ENCODE results near the gene U2SURP.
"Not testable (repeated sequence)": the region's sequence is repeated elsewhere in the genome, so short reads cannot be mapped to it uniquely, and the experiment has no call there.

U2SURP gene

DNA sequence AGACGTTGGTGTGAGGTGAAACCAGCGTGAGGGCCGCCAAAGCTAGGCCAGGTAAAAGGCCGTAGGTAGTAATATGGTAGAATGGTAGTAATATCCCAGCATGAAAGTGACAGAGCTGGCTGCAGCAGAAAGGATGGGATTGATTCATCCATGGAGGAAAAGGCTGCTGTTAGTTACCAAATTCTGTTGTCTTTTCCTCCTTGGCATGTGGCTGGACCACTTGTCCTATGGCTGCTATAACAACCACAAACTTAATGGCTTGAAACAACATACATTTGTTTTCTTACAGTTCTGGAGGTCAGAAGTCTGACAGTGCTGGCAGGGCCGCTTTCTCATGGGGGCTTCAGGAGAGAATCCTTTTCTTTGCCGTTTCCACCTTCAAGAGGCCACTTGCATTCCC lies 70.4 kb downstream of the U2SURP start:
- no peak for DNase-seq (ENCODE audit: low spot score)

DNA sequence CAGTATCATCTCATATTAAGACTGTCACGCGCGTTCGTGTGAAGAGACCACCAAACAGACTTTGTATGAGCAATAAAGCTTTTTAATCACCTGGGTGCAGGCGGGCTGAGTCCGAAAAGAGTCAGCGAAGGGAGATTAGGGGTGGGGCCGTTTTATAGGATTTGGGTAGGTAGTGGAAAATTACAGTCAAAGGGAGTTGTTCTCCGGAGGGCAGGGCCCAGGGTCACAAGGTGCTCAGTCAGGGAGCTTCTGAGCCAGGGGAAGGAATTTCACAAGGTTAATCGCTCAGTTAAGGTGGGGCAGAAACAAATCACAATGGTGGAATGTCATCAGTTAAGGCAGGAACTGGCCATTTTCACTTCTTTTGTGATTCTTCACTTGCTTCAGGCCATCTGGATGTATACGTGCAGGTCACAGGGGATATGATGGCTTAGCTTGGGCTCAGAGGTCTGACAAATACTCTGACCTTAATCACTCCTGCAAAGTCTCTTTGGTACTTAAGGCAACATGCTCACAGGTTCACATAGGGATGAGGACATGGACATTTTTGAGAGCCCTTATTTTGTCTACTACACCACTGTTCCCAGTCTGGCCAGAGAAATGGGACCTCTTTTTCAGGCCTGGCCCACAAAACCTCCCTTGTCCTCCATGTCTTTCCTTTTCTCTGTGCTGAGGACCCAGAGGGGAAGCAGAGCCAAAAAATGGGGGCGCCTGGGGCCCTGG lies 71.1 kb downstream of the U2SURP start:
- not testable (repeated sequence) for DNase-seq (ENCODE audit: low spot score)

DNA sequence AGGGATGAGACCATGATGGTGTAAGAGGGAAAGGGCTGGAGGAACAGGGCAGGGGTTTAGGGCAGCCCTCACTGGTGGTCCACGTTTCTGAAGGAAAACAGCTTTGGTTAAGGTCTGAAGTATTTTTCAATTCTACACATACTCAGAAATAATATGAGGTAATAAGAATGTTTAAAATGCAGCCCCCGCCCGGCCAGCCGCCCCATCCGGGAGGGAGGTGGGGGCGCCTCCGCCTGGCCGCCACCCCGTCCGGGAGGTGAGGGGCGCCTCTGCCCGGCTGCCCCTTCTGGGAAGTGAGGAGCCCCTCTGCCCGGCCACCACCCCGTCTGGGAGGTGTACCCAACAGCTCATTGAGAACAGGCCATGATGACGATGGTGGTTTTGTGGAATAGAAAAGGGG lies 72.2 kb downstream of the U2SURP start:
- not testable (repeated sequence) for DNase-seq (ENCODE audit: low spot score)

DNA sequence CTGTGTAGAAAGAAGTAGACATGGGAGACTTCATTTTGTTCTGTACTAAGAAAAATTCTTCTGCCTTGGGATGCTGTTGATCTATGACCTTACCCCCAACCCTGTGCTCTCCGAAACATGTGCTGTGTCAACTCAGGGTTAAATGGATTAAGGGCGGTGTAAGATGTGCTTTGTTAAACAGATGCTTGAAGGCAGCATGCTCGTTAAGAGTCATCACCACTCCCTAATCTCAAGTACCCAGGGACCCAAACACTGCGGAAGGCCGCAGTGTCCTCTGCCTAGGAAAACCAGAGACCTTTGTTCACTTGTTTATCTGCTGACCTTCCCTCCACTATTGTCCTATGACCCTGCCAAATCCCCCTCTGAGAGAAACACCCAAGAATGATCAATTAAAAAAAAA lies 72.6 kb downstream of the U2SURP start:
- not testable (repeated sequence) for DNase-seq (ENCODE audit: low spot score)

DNA sequence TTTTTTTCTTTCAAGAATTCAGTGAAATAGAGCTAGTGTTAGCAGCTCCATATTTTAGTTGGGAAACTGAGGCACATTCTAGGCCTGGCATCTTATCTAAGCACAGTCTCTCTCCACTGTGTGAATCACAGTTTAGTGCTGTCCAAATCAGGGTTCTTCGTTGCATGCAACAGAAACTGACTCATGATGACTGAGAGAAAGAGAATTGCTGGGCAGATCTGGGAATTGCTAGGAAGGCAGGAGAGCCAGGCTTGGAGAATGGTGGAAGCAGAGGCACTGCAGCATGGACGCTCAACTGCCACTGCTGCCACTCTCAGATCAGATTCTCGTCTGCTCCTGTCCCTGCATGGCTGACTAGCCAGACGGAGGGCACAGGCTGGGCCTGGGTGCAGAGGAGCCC lies 77.5 kb downstream of the U2SURP start:
- DNase-seq (ENCODE audit: low spot score): no peak

DNA sequence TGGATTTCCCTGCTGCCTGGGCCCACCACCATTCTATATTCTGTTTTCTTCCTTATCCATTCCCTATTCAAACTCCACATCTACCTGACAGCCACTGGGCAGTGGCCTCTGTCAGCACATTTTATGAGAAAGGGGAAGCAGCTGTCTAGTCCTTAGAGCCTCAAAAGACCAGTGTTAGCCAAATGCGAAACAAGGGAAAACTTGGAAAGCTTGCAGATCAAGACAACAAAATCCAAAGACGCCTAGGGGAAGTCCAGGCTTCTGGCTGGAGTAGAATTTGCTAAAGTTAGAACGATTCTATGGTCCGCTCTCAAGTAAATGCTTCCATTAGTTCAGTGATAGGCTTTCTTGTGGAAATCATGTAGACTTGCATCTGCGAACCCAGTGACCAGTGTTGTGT lies 78.8 kb downstream of the U2SURP start:
- no peak for DNase-seq (ENCODE audit: low spot score)

DNA sequence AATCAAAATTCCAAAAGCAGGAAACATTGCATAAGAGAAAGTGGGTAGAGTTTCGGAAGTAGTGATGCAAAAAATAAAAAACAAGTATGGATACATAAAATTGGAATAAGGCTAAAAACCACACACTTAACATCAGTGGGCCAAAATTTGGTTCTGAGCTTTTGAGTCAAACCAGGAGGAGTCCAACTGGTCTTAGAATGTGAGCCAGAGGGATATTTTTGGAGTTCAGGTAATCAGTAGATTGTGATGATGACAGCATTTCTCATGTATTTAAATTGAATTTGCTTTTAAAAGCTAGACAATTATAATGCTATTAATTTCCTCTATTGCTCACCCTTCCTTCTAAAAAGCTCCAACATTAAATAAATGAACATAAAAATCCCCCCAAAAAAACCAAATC lies 80.0 kb downstream of the U2SURP start:
- no peak for DNase-seq (ENCODE audit: low spot score)

DNA sequence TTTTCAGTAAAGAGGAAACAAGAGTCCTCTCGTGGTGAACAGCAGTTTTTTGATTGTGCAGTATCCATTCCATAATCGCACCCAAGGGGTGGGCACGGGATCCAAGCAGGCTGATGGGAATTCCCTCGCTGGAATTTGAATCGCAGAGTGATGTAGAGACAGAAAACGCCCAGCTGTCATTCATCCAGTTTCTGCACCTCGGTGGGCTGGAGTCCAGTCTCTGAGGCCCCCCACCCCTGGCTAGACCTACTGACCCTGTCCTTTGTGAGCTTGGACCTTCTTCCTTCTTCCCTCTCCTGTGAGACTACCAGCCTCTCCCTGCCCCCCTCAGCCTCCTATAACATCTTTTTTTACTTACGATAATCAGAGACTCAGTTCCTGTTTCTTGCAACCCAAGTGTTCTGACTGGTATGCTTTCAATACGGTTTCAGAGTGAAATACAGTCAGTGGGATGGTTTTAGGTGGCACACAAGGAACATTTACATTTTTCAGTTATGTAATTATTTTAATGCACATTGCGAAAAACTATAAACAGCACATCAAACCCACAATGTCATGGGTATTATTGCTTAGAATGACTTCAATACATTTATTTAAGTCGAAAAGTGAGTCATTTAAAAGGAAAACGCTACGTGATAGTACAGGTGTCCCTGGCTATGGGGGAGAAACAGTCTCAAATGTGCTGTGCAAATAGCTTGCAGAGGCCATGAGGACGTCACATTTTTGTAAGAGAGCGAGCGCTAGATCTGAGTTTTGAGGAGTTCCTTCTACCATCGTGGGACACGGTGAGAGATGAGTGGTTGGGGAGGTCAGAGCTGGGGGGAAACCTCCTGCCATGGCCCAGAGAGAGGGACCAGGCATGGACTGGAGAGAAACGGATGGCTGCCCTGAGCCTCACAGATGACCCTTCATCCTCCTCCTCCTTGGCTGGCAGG lies 80.7 kb downstream of the U2SURP start:
- no peak for DNase-seq (ENCODE audit: low spot score)

DNA sequence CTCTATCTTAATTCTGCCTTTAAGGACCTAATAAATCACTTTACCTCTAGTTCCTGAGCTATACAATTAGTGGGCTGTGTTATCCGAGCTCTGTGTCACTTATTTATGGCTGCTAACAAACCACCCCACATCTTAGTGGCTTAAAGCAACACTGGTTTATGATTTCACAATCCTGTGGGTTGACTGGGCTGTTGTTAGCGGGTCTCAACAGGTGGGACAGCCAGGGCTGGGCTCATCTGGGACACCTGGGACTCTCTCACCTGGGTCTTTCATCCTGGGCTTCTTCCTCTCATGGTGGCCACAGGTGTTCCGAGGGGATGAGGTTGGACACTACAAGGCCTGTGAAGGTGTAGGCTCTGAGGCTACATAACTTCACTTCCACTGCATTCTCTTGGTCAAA lies 82.4 kb downstream of the U2SURP start:
- DNase-seq (ENCODE audit: low spot score): no peak

DNA sequence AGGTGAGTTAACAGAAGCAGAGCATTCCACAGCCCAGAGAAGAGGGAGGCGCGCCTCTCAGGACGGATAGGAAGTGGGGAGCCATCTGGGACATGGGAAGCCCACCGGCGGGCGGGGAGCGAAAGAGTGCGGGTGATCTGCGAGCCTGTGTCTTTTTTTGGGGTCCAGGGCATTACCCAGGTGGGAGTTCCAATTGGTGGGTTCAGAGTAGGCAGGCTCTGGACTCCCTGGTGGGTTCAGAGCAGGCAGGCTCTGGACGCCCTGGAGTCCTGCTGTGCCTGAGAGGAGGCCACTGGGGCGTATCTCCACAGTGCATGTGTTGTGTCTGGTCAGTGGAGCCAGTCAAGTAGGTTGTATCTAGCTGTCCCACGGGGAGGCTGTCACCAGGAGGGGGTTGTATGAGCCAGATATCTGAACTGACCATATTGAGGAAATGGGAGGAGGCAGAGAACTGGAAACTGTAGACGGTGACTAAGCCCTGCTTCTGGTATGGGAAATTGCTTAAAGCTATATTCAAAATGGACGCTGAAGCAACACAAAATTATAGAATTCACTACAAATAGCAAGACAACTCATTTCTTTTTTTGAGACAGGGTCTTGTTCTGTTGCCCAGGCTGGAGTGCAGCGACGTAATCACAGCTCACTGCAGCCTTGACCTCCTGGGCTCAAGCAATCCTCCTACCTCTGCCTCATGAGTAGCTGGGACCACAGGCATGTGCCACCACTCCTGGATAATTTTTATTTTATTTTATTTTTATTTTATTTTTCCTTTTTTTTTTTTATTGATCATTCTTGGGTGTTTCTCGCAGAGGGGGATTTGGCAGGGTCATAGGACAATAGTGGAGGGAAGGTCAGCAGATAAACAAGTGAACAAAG lies 83.7 kb downstream of the U2SURP start:
- no peak for DNase-seq (ENCODE audit: low spot score)

DNA sequence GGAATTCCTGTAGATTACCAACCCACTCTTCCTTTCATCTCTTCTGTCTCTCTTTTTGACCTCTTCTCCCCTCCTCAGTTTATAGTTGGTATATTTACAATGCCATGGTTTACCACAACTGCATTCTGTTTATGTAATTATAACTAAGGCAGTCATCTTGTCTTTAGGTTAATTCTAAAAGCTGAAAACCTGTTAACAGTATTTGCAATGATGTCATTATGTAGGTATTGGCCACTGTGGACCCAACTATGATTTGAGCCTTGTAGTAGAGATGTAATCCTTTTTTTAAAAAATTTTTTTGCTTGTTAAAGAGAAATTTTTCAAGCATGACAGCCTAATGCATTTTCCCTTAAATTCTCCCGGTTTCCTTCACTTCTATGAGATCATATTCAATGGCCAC lies 87.5 kb downstream of the U2SURP start:
- no peak for DNase-seq (ENCODE audit: low spot score)

DNA sequence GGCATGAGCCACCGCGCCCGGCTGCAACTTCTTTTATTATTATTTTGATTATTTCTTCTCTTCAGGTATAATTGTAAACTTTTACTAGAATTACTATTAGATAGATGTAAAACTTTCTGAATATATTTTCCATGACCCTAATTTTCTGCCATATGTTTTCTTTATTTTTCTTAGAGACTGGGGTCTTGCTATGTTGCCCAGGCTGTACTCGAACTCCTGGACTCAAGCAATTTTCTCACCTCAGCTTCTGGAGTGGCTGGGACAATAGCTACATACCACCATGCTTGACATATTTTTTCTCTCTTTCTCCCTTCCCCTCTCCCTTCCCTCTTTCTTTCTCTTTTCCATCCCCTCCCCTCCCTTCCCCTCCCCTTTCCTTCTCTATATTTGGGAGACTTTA lies 88.6 kb downstream of the U2SURP start:
- DNase-seq (ENCODE audit: low spot score): no peak

DNA sequence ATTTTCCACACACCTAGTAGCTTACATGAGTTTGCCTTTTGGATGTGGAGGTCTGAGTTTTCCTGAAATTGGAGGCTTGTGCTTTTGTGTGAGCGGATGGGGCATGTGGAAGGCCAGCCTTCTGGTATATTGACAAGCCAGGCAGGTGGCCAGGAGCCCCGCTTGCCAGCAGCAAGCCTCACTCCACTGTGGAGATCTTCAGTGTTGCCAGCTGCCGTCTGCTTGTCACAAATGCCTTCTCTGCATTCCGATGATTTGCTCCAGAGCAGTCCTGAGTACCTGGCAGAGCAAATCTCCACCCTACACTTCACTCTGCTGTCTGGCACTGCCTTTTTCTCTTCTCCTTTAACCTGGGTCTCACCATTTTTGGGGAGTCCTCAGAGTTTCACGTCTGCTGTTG lies 89.1 kb downstream of the U2SURP start:
- DNase-seq (ENCODE audit: low spot score): peak; percentile 9

DNA sequence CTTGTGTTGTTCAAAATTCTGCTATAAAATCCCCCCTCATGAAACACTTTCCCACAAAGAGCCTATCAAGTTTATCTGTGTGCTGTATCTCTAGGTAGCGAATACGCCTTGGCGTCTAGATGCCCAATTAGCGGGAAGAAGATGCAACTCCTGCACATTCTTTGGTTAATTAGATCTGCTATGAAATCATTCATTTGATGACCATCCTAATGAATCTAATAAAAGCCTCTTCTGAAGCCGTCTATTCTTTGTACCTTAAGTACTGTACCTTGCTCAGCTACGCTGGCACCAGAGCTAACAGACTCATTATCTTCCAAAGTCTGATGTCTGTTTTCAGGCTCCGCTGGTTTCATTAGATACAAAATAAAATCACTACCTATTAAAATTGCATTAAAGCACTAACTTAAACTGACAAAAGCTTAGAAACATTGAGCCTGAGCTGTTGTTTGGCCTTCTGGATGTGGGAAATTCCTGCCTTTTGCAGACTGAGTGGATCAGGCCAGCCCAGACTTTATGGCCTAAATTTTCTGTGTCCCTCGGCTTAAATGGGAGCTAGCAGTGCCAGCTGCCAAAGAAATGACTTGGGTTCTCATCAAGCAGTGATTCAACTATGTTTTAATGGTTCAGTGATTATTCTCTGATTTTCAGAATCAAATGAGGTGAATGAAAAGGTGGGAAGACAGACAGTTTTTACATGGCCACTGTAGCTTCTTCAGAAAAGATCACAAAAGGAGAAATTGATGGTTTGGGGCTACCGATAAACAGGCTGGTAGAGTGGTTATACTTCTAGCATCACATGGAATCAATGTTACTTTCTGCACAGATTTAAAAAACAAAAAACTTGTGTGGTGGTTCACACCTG lies 89.8 kb downstream of the U2SURP start:
- DNase-seq (ENCODE audit: low spot score): no peak

DNA sequence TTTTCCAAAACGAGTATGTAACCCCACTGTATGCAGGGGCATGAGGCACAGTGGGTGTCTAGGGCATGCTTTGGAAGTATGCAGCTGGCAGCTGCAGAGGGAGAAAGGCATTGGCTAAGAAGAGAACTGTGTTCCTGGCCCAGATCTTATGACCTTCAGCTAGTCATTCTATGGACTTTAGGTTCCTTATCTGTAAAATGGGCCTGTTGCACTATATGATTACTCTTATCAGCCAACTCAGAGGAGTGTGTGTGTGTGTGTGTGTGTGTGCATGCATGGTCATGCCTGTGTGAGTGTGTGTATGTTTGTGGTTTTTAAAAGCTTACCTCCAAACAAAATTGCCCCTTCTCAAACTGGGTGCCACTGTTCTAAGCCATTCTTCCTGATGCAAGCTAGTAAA lies 90.8 kb downstream of the U2SURP start:
- no peak for DNase-seq (ENCODE audit: low spot score)

DNA sequence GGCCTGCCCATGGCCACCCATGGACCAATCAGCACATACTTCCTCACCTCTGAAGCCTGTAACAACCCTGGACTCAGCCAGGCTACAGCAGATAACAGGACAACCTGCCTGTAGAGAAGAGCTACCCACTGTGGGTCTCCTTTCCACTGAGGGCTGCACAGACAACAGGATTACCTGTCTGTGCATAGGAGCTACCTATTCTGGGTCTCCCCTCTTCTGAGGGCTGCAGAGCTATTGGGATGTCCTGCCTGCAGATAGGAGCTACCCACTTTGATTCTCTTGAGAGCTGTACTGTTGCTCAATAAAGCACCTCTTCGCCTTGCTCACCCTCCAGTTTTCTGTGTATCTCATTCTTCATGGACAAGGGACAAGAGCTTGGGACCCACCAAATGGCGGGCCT lies 94.4 kb downstream of the U2SURP start:
- DNase-seq (ENCODE audit: low spot score): no peak

DNA sequence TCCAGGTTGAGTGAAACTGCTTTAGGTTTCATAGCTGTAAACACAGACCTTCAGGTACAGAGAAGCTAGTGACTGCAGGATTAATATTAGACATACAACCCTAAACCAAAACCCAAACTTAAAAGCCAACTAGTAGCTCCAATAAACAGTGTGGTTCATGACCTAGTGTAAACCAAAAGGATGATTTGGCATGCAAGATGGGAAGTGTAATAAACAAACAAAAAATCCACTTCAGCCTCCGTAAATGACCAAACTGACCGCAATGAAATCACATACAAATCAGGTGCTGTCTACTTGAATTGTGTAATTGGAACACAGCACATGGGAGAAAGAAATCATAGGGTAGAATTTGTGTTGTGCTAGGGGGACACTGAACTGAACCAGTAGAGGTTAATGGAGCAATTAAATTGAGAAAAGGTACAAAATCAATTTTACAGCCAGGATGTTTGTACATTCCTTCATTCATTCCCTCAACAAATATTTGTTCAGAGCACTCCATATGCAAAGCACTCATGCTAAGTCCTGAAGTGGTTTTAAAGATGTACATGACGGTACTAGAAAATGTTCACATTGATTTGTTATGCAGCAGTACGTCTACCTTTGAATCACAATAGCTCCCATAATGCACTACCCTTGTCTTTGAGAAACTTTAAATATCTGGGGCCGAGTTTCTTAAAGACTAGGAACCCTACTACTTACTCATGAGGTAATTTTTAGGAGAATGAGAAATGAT lies 96.8 kb downstream of the U2SURP start:
- no peak for DNase-seq (ENCODE audit: low spot score)

DNA sequence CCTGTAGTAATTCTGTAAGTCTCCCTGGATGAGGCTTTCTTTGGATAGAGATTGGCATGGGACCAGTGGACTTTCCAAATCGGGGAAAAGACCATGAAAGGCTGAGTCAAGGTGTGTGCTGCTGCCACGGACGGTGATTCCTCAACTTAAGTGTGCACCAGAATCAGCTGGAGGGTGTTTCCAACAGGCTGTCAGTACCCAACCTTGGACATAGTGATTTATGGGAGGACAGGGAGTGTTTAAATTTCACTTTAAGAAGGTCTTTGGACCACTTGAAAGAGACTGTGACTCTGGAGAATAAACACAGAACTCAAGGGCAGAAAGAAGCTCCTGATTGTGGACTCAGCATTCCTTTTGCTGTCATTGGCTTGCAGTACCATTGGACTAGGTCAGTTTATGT lies 97.8 kb downstream of the U2SURP start:
- no peak for DNase-seq (ENCODE audit: low spot score)

DNA sequence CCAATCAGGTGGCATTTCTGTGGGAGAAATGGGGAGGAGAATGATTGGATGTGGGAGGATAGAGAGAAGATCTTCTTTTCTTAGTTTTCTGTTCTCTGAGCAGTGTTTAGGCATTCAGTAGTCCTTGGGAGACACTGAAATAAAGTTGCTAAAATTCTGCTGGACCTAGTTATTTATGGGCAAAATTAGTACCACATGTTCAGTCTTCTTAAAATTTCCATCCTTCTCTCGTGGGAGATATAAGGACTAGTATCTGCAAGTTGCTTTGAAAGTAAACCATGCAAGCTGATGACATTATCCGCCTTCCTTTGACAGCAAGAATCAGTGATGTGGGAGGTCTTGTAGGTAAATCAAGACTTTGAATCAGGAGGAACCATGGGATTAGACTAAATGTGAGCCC lies 98.3 kb downstream of the U2SURP start:
- DNase-seq (ENCODE audit: low spot score): no peak

DNA sequence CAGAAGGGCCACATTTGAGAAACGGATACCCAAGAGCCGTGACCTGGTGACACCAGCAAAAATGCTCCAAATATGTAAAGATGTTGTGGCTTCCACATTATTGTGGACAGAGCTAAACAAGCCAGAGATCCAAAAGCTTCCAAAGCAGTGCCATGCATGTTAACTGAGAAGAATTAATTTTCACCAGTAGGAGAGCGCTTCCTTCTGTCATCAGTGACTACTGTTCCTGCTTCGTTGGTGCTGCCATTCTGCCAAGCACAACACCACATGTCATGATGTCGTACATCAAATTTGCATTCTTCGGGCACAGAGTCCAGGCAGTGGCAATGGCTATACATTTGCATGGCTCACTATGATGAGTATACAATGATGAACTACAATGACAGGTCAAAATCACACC lies 99.1 kb downstream of the U2SURP start:
- no peak for DNase-seq (ENCODE audit: low spot score)
